ENCODE measurements around the gene SORCS2.

The SORCS2 gene

GRCh38 chr4:7256984-7257810 is 64.9 kb downstream of the SORCS2 start:
- no peak overlapping the region for H3K27ac ChIP-seq (ENCODE audit: low read length)
- H3K9me3 ChIP-seq (ENCODE audit: insufficient read depth, low read depth, low read length), result no peaks in the 10 kb centered on the region; the same call in 1 of the 2 replicates
- no peaks in the 10 kb centered on the region for H3K27me3 ChIP-seq (ENCODE audit: insufficient read depth, low read length)
- no peak overlapping the region for H3K9ac ChIP-seq (ENCODE audit: low read depth, low read length)
- no peaks in the 10 kb centered on the region for H3K36me3 ChIP-seq (ENCODE audit: insufficient read depth, low read depth, low read length)
- H3K4me3 ChIP-seq (ENCODE audit: low read length), result no peak overlapping the region
- no peaks in the 10 kb centered on the region for H3K4me1 ChIP-seq (ENCODE audit: insufficient read depth, low read length)

- no peak overlapping the region for H3K4me3 ChIP-seq (ENCODE audit: low read length)
- H3K36me3 ChIP-seq (ENCODE audit: insufficient read depth, low read depth, low read length), result no peaks in the 10 kb centered on the region
- H3K9me3 ChIP-seq (ENCODE audit: insufficient read depth, low read depth, low read length), result no peaks in the 10 kb centered on the region; the same call in 1 of the 2 replicates
- no peak overlapping the region for H3K27ac ChIP-seq (ENCODE audit: low read length)
- no peaks in the 10 kb centered on the region for H3K4me1 ChIP-seq (ENCODE audit: insufficient read depth, low read length)
- H3K9ac ChIP-seq (ENCODE audit: low read depth, low read length), result no peak overlapping the region
- no peaks in the 10 kb centered on the region for H3K27me3 ChIP-seq (ENCODE audit: insufficient read depth, low read length)
These were observed 66.7 kb downstream of the SORCS2 start for GRCh38 chr4:7259039-7259438.

GRCh38 chr4:7260569-7260968 is 68.2 kb downstream of the SORCS2 start:
- H3K36me3 ChIP-seq (ENCODE audit: insufficient read depth, low read depth, low read length), result no peaks in the 10 kb centered on the region
- no peak overlapping the region for H3K4me3 ChIP-seq (ENCODE audit: low read length)
- no peak overlapping the region for H3K27ac ChIP-seq (ENCODE audit: low read length)
- no peaks in the 10 kb centered on the region for H3K4me1 ChIP-seq (ENCODE audit: insufficient read depth, low read length)
- H3K27me3 ChIP-seq (ENCODE audit: insufficient read depth, low read length), result no peaks in the 10 kb centered on the region
- H3K9ac ChIP-seq (ENCODE audit: low read depth, low read length), result no peak overlapping the region
- no peaks in the 10 kb centered on the region; the same call in 1 of the 2 replicates for H3K9me3 ChIP-seq (ENCODE audit: insufficient read depth, low read depth, low read length)

GRCh38 chr4:7261087-7261486 is 68.7 kb downstream of the SORCS2 start:
- H3K4me3 ChIP-seq (ENCODE audit: low read length), result no peak overlapping the region
- no peaks in the 10 kb centered on the region for H3K36me3 ChIP-seq (ENCODE audit: insufficient read depth, low read depth, low read length)
- no peaks in the 10 kb centered on the region; the same call in 1 of the 2 replicates for H3K9me3 ChIP-seq (ENCODE audit: insufficient read depth, low read depth, low read length)
- no peak overlapping the region for H3K9ac ChIP-seq (ENCODE audit: low read depth, low read length)
- H3K4me1 ChIP-seq (ENCODE audit: insufficient read depth, low read length), result peaks cover 3% of the 10 kb centered on the region; the same call in 1 of the 2 replicates
- no peak overlapping the region for H3K27ac ChIP-seq (ENCODE audit: low read length)
- no peaks in the 10 kb centered on the region for H3K27me3 ChIP-seq (ENCODE audit: insufficient read depth, low read length)

- H3K36me3 ChIP-seq (ENCODE audit: insufficient read depth, low read depth, low read length), result no peaks in the 10 kb centered on the region
- no peak overlapping the region for H3K27ac ChIP-seq (ENCODE audit: low read length)
- H3K9ac ChIP-seq (ENCODE audit: low read depth, low read length), result no peak overlapping the region
- no peaks in the 10 kb centered on the region; the same call in 1 of the 2 replicates for H3K9me3 ChIP-seq (ENCODE audit: insufficient read depth, low read depth, low read length)
- no peak overlapping the region for H3K4me3 ChIP-seq (ENCODE audit: low read length)
- peaks cover 6% of the 10 kb centered on the region; the same call in 1 of the 2 replicates for H3K4me1 ChIP-seq (ENCODE audit: insufficient read depth, low read length)
- H3K27me3 ChIP-seq (ENCODE audit: insufficient read depth, low read length), result no peaks in the 10 kb centered on the region
These were observed 69.2 kb downstream of the SORCS2 start for GRCh38 chr4:7261536-7261935.

GRCh38 chr4:7262134-7262533 is 69.8 kb downstream of the SORCS2 start:
- Histone ChIP-seq H3K36me3 (ENCODE audit: insufficient read depth, low read depth, low read length) (no peaks in the 10 kb centered on the region), H3K9me3 (ENCODE audit: insufficient read depth, low read depth, low read length) (no peaks in the 10 kb centered on the region; the same call in 1 of the 2 replicates), H3K4me1 (ENCODE audit: insufficient read depth, low read length) (peaks cover 12% of the 10 kb centered on the region), H3K4me3 (ENCODE audit: low read length) (no peak overlapping the region), H3K27ac (ENCODE audit: low read length) (no peak overlapping the region), H3K27me3 (ENCODE audit: insufficient read depth, low read length) (no peaks in the 10 kb centered on the region), H3K9ac (ENCODE audit: low read depth, low read length) (no peak overlapping the region)

GRCh38 chr4:7263166-7263565 is 70.8 kb downstream of the SORCS2 start:
- H3K4me1 ChIP-seq (ENCODE audit: insufficient read depth, low read length), result peaks cover 13% of the 10 kb centered on the region
- no peak overlapping the region for H3K4me3 ChIP-seq (ENCODE audit: low read length)
- no peaks in the 10 kb centered on the region for H3K36me3 ChIP-seq (ENCODE audit: insufficient read depth, low read depth, low read length)
- no peaks in the 10 kb centered on the region for H3K27me3 ChIP-seq (ENCODE audit: insufficient read depth, low read length)
- H3K9ac ChIP-seq (ENCODE audit: low read depth, low read length), result no peak overlapping the region
- no peak overlapping the region for H3K27ac ChIP-seq (ENCODE audit: low read length)
- H3K9me3 ChIP-seq (ENCODE audit: insufficient read depth, low read depth, low read length), result no peaks in the 10 kb centered on the region; the same call in 1 of the 2 replicates

GRCh38 chr4:7264694-7265093 is 72.4 kb downstream of the SORCS2 start:
- Histone ChIP-seq H3K4me1 (ENCODE audit: insufficient read depth, low read length) (peaks cover 13% of the 10 kb centered on the region), H3K27ac (ENCODE audit: low read length) (no peak overlapping the region), H3K27me3 (ENCODE audit: insufficient read depth, low read length) (no peaks in the 10 kb centered on the region), H3K36me3 (ENCODE audit: insufficient read depth, low read depth, low read length) (no peaks in the 10 kb centered on the region), H3K9ac (ENCODE audit: low read depth, low read length) (no peak overlapping the region), H3K4me3 (ENCODE audit: low read length) (no peak overlapping the region), H3K9me3 (ENCODE audit: insufficient read depth, low read depth, low read length) (no peaks in the 10 kb centered on the region; the same call in 1 of the 2 replicates)

GRCh38 chr4:7266525-7267292 is 74.4 kb downstream of the SORCS2 start:
- H3K9ac ChIP-seq (ENCODE audit: low read depth, low read length), result no peak overlapping the region
- no peak overlapping the region for H3K27ac ChIP-seq (ENCODE audit: low read length)
- no peaks in the 10 kb centered on the region for H3K27me3 ChIP-seq (ENCODE audit: insufficient read depth, low read length)

GRCh38 chr4:7267829-7268228 is 75.5 kb downstream of the SORCS2 start:
- Histone ChIP-seq H3K27me3 (ENCODE audit: insufficient read depth, low read length) (no peaks in the 10 kb centered on the region), H3K27ac (ENCODE audit: low read length) (no peak overlapping the region), H3K36me3 (ENCODE audit: insufficient read depth, low read depth, low read length) (no peaks in the 10 kb centered on the region)

More at GRCh38 chr4:7266525-7267292, 74.4 kb downstream of the SORCS2 start:
- Histone ChIP-seq H3K4me3 (ENCODE audit: low read length) (no peak overlapping the region), H3K36me3 (ENCODE audit: insufficient read depth, low read depth, low read length) (no peaks in the 10 kb centered on the region), H3K9me3 (ENCODE audit: insufficient read depth, low read depth, low read length) (no peaks in the 10 kb centered on the region), H3K4me1 (ENCODE audit: insufficient read depth, low read length) (peaks cover 13% of the 10 kb centered on the region)

GRCh38 chr4:7268941-7269340 is 76.6 kb downstream of the SORCS2 start:
- Histone ChIP-seq H3K4me3 (ENCODE audit: low read length) (no peak overlapping the region), H3K27me3 (ENCODE audit: insufficient read depth, low read length) (no peaks in the 10 kb centered on the region), H3K4me1 (ENCODE audit: insufficient read depth, low read length) (peaks cover 13% of the 10 kb centered on the region), H3K9ac (ENCODE audit: low read depth, low read length) (no peak overlapping the region), H3K36me3 (ENCODE audit: insufficient read depth, low read depth, low read length) (no peaks in the 10 kb centered on the region), H3K27ac (ENCODE audit: low read length) (no peak overlapping the region), H3K9me3 (ENCODE audit: insufficient read depth, low read depth, low read length) (no peaks in the 10 kb centered on the region)

More at GRCh38 chr4:7267829-7268228, 75.5 kb downstream of the SORCS2 start:
- Histone ChIP-seq H3K4me3 (ENCODE audit: low read length) (no peak overlapping the region), H3K4me1 (ENCODE audit: insufficient read depth, low read length) (peaks cover 13% of the 10 kb centered on the region), H3K9me3 (ENCODE audit: insufficient read depth, low read depth, low read length) (no peaks in the 10 kb centered on the region), H3K9ac (ENCODE audit: low read depth, low read length) (no peak overlapping the region)

Data from iPS-20b (cell line).